Fibroblast of mammary gland (primary cell): ENCODE measurements around the gene DLG4.
A peak's percentile ranks its signal among the peaks of the same experiment; 100 is the strongest.
"Not testable (repeated sequence)": the region's sequence is repeated elsewhere in the genome, so short reads cannot be mapped to it uniquely, and the experiment has no call there.

ENCODE experiments used
- DNase-seq: peaks from one replicate; pipeline ENCODE4 v3.0.0-alpha.2; 2010; ENCODE audit warnings: low read depth
- H3K4me3 ChIP-seq: 2 replicates; pipeline ENCODE4 v1.5.1; 2011; ENCODE audit warnings: low read depth, mild to moderate bottlenecking, low read length, moderate library complexity; ENCODE audit not compliant: control insufficient read depth
- TF ChIP-seq, protein P1 (sequence below): conservative IDR thresholded peaks from 2 replicates; pipeline ENCODE4 v1.5.1; 2011; ENCODE audit warnings: low read depth, low read length, inconsistent platforms; ENCODE audit not compliant: control insufficient read depth, insufficient read depth

DLG4 gene

GRCh38 chr17:7248796-7249195 is 29.2 kb upstream of the DLG4 start:
- TF ChIP-seq, protein P1, sequence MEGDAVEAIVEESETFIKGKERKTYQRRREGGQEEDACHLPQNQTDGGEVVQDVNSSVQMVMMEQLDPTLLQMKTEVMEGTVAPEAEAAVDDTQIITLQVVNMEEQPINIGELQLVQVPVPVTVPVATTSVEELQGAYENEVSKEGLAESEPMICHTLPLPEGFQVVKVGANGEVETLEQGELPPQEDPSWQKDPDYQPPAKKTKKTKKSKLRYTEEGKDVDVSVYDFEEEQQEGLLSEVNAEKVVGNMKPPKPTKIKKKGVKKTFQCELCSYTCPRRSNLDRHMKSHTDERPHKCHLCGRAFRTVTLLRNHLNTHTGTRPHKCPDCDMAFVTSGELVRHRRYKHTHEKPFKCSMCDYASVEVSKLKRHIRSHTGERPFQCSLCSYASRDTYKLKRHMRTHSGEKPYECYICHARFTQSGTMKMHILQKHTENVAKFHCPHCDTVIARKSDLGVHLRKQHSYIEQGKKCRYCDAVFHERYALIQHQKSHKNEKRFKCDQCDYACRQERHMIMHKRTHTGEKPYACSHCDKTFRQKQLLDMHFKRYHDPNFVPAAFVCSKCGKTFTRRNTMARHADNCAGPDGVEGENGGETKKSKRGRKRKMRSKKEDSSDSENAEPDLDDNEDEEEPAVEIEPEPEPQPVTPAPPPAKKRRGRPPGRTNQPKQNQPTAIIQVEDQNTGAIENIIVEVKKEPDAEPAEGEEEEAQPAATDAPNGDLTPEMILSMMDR, result no peak
- no peak for DNase-seq
- H3K4me3 ChIP-seq, result no peak overlapping the region

DNA sequence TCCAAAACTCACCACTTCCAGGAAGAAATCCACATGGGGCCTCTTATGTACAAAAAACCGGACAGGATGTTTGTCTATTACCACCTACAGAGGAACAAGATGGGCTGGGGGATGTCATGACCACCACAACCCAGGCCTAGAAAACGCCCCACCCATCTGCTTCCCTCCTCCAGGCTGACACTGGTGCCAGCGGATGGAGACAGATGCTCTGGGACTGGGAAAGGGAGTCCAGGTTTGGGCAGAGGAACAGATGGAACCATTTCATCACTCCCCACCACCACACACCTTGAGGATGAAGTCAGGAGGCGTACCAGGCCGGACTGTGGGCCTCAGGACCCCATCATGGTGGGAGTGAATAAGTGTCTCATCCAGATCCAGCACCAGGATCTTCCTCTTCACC is 27.1 kb upstream of the DLG4 start:
- TF ChIP-seq, protein P1, result no peak
- DNase-seq, result no peak
- H3K4me3 ChIP-seq, result no peak overlapping the region

- not testable (repeated sequence) for H3K4me3 ChIP-seq, DNase-seq
Measured at GRCh38 chr17:7243838-7244237, 24.2 kb upstream of the DLG4 start.

DNA sequence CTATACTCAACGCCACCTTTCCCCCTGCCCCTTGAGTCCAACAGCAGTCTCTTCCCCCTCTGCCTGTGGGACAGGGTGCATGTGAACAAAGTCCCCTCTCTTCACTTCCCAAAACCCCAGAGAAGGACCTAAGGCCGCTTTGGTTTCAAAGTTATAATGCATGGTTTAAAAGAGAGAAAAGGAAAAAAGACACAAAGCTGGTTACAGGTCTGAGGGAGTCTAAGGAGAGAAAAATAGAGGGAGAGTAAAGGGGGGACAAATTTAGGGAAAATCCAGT is 23.8 kb upstream of the DLG4 start:
- TF ChIP-seq, protein P1, result no peak
- H3K4me3 ChIP-seq, result peak overlapping the region; percentile 74
- no peak for DNase-seq

GRCh38 chr17:7242717-7243452 is 23.2 kb upstream of the DLG4 start:
- peak overlapping the region; percentile 74 for H3K4me3 ChIP-seq
- peak; percentile 95 for DNase-seq
- TF ChIP-seq, protein P1, result no peak

DNA sequence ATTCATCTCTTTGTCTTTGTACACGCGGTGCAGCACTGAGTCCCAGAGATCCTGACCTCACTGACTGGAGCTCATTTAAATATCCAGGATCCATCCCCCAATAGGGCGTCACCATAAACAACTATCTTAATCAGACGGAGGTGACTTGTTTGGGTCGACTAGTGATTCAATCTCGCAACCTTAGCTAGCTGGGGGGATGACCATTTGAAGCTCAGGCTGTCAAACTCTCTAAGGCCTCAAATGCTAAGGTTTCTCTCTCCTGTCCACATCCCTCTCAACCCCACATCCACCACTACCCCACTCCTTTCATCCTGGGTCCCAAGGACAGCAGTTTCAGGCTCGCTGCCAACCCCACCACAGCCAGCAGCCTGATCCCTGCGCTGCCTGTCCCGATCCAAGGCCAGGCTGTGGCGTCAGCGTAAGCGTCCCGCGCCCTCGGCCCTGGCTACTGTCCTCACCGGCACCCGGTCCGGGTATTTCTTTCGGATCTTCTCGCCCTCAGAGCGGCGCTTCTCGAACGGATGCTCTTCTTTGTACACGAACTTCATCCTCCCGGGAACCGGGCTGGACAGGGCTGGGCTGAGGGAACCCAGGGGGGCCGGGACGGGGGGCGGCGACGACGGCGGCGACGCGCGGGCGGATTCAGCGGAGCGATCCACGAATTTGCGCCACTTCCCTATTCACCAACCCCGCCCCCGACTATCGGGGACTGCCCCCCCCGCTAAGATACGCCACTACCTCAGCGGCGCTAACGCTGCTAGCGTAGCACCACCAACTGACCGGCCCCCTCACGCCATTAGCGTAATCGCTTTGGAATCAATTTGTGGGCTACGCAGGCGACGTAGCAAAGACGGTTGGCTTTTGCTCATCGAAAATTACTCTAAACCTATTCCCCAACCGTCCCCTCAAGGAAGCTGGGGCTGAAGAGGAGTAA is 22.4 kb upstream of the DLG4 start, which contains the start of gene GABARAP:
TSS of gene GABARAP (minus strand) at position 667 of the 934 bp plus-strand sequence. CDS start at position 548, 119 bp downstream.
- DNase-seq, result peak; percentile 90
- TF ChIP-seq, protein P1, result no peak
- peak within 1 kb of the TSS; percentile 74 for H3K4me3 ChIP-seq
